HPDE6-E6E7 (cell line): ENCODE results near the gene CDKN2A.

ENCODE experiments used
- DNase-seq: peaks from one replicate; pipeline ENCODE4 v3.0.0; 2011; ENCODE audit warnings: missing footprints; ENCODE audit errors: extremely low spot score

The CDKN2A gene

GRCh38 chr9:21993893-21994555 is at the start of gene CDKN2A:
Gene CDKN2A, minus strand, starts transcription at chr9:21994392.
- DNase-seq = no peak

- no peak for DNase-seq
Measured at GRCh38 chr9:22043928-22044327, 49.7 kb upstream of the CDKN2A start.

GRCh38 chr9:22041775-22042174 is 47.6 kb upstream of the CDKN2A start:
- peak; percentile 75 for DNase-seq

GRCh38 chr9:22041344-22041743 is 47.2 kb upstream of the CDKN2A start:
- no peak for DNase-seq

- DNase-seq = no peak
Measured at GRCh38 chr9:22040760-22041159, 46.6 kb upstream of the CDKN2A start.

- no peak for DNase-seq
Measured at GRCh38 chr9:22039258-22039657, 45.1 kb upstream of the CDKN2A start.

DNA sequence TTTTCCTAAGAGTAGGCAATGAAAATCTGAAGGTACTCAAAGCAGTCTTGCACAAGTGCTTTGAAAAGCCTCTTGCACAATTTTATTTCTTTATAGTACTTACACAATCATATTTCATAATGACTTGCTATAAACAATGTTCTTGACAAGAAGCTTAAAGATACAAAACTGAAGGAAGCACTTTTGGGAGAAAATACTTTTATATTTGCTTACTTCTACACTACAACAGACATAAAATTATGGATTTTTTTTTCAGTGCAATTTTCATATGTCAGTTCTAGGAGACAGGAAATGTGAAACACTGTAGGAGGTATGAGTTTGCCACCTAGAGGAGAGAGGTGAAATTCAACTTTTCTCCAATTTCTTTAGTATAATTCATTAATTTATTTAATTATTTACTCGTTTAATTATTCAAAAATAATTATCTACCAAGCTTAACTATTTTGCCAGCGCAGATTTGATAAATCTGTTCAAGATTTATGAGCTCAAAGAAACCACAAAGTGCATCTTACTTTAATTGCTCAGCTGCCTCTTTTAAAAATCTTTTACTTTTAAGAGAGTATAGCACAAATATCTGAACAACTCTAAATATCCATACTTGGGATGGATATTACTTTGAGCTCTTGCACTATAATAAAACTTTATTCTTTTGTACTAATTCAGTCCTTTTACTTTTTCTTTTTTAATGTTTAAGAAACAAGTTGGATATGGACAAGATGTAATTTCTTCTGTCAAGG is 43.9 kb upstream of the CDKN2A start:
- DNase-seq = no peak

DNA sequence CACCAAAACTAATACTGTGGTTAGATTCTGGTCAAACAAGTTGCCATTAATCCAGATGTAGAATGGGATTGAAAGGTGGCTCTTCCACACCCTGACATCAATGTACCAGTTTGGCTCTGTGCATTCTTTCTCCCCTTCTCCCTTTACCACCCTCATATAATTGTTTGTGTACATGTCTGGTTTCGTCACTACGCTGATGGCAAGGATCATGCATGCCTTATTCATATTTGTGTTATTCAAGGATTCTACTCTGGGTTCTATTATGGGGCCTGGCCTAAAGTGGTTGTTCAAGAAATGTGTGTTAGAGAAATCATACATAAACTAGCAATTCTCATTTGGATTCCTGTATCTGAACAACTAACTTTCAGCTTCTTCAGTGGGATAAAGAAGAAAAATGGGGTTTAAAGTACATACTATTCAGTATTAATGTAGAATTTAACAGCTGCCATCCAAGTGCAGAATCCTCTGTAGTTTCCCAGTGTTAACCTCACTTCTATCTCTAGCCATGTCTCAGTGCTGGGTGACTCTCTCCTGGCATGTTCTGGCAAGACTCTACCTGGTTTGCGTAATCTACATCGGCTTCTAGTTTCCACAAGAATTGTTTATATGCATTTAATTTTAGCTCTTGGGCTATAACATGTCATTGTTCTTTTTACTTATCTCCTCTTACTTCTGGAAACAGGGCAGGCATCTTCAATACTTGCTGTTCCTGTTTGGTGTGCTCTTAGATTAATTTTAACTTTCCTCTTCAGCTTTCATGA is 42.9 kb upstream of the CDKN2A start:
- DNase-seq = peak; percentile 65

DNA sequence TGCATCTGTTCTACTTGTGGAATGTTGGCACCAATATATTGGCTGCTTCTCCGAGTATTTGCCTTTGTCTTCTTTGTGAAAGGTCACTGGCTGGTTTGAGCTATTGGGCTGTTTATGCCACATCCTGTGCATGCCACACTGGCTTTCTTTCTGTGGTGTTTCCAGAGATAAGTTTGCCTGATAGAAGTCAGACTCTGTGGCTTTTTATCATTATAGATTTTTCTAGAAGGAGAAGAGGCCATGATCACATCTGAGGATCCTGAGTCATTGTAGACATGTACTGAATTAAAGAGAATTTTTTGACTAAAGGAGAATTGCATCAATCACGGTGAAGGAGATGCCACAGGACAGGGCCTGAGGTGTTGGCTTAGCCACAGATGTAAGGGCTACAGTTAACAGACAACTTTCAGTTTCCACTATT is 41.4 kb upstream of the CDKN2A start:
- no peak for DNase-seq

- no peak for DNase-seq
Measured at GRCh38 chr9:22033012-22033630, 38.9 kb upstream of the CDKN2A start.

GRCh38 chr9:22031655-22032411 is 37.6 kb upstream of the CDKN2A start:
- DNase-seq = no peak

- DNase-seq = no peak
Measured at GRCh38 chr9:22030101-22030598, 36.0 kb upstream of the CDKN2A start.

GRCh38 chr9:22029231-22029630 is 35.0 kb upstream of the CDKN2A start:
- DNase-seq = no peak

GRCh38 chr9:22028394-22028793 is 34.2 kb upstream of the CDKN2A start:
- no peak for DNase-seq

DNA sequence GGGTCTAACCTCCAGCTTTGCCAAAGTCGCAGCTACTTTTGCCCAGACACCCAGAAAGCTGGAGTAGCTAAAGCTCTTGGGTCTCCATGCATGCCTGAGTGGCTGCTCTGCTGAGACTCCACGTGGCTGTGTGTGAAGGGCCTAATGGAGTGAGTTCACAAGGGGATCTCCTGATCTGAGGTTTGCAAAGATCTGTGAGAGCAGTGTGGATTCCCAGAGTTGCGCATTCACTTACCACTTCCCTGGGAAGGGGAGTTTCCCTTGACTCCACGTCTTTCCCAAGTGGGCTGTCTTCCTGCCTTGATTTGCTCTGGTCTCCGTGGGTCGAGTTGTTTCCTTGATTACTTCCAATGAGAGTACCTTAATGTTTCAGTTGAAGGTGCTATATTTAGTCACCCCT is 32.5 kb upstream of the CDKN2A start:
- no peak for DNase-seq

DNA sequence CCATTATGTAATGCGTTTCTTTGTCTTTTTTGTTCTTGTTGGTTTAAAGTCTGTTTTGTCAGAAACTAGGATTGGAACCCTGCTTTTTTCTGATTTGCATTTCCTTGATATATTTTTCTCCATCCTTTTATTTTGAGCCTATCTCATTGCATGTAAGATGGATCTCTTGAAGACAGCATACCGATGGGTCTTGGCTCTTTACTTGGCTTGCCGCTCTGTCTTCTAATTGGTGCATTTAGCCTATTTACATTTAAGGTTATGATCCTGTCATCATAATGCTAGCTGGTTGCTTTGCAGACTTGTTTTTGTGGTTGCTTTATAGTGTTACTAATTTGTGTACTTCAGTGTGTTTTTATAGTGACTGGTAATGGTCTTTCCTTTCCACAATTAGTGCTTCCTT is 28.2 kb upstream of the CDKN2A start:
- DNase-seq = no peak

- DNase-seq = no peak
Measured at GRCh38 chr9:22010866-22011625, 16.9 kb upstream of the CDKN2A start.

- no peak for DNase-seq
Measured at GRCh38 chr9:22009506-22009867, 15.3 kb upstream of the CDKN2A start.

GRCh38 chr9:22008717-22009505 is 14.7 kb upstream of the CDKN2A start, which contains the start of gene CDKN2B:
Gene CDKN2B, minus strand, starts transcription at chr9:22009305. Its CDS starts 352 bp downstream, at chr9:22008953.
- DNase-seq = peak; percentile 98

GRCh38 chr9:22008384-22008716 is 14.2 kb upstream of the CDKN2A start:
- DNase-seq = no peak
